WTC11 (cell line): ENCODE measurements around the gene GPR18. TPM values are rescaled to one million over a fixed set of nuclear protein-coding genes. Genes with fewer than 3 reads are reported as not detected.

ENCODE experiments used
- ATAC-seq: fragments of 200-7000 bp; cut with Tn5 transposase; 2 replicates; pipeline ENCODE4 v1.10.0; 2021; ENCODE audit warnings: mild to moderate bottlenecking, moderate library complexity
- CTCF ChIA-PET: fragments of 300-600 bp; sonication (Branson Sonifier 250); formaldehyde crosslinking; loops from one replicate; lab custom pipeline; 2021; ENCODE audit warnings: antibody characterized with exemption; lab: Charles Lee
- POLR2A ChIA-PET: fragments of 350-600 bp; sonication (Branson Sonifier 250); formaldehyde crosslinking; loops from one replicate; lab custom pipeline; 2021; ENCODE audit warnings: antibody characterized with exemption; lab: Charles Lee
- DNase-seq: peaks from one replicate; pipeline ENCODE4 v3.0.0; 2021; ENCODE audit warnings: low spot score
- H3K27ac Mint-ChIP-seq: 2 replicates; pipeline ENCODE4 v1.8.0; 2021; ENCODE audit warnings: mixed read lengths
- H3K27me3 Mint-ChIP-seq: 2 replicates; pipeline ENCODE4 v1.8.0; 2021; ENCODE audit warnings: low read depth, mild to moderate bottlenecking, moderate library complexity, mixed read lengths
- H3K36me3 Mint-ChIP-seq: 2 replicates; pipeline ENCODE4 v1.8.0; 2021; ENCODE audit warnings: mixed read lengths
- H3K4me1 Mint-ChIP-seq: 2 replicates; pipeline ENCODE4 v1.8.0; 2022; ENCODE audit warnings: mixed read lengths
- H3K4me3 Mint-ChIP-seq: 2 replicates; pipeline ENCODE4 v1.8.0; 2021; ENCODE audit warnings: mild to moderate bottlenecking, moderate library complexity, mixed read lengths
- H3K9me3 Mint-ChIP-seq: 2 replicates; pipeline ENCODE4 v1.8.0; 2021; ENCODE audit warnings: mixed read lengths
- EMX1 ChIP-seq: fragments of 250-450 bp; sonication (Bioruptor Pico); IDR thresholded peaks from 2 replicates; pipeline ENCODE4 v1.8.0; 2021; ENCODE audit warnings: mild to moderate bottlenecking
- ESRRA ChIP-seq: sonication (generic); formaldehyde crosslinking; IDR thresholded peaks from 2 replicates; pipeline ENCODE4 v1.8.1; 2022; ENCODE audit warnings: mild to moderate bottlenecking, missing genetic modification reagents, borderline replicate concordance
- ETV6 ChIP-seq: sonication (generic); formaldehyde crosslinking; IDR thresholded peaks from 2 replicates; pipeline ENCODE4 v1.8.1; 2022; ENCODE audit warnings: mild to moderate bottlenecking, missing genetic modification reagents
- FOXK1 ChIP-seq: sonication (generic); formaldehyde crosslinking; IDR thresholded peaks from 2 replicates; pipeline ENCODE4 v1.8.0; 2022; ENCODE audit warnings: mild to moderate bottlenecking, moderate library complexity, missing genetic modification reagents
- HMGA2 ChIP-seq: fragments of 250-450 bp; sonication (Bioruptor Pico); IDR thresholded peaks from 2 replicates; pipeline ENCODE4 v1.4.0; 2021; ENCODE audit warnings: mild to moderate bottlenecking, moderate library complexity
- KAT7 ChIP-seq: sonication (generic); formaldehyde crosslinking; IDR thresholded peaks from 2 replicates; pipeline ENCODE4 v1.8.1; 2023; ENCODE audit warnings: missing genetic modification reagents, mild to moderate bottlenecking, borderline replicate concordance
- NFE2L1 ChIP-seq: sonication (generic); formaldehyde crosslinking; IDR thresholded peaks from 2 replicates; pipeline ENCODE4 v1.8.1; 2023; ENCODE audit warnings: missing genetic modification reagents
- RELA ChIP-seq: sonication (generic); formaldehyde crosslinking; IDR thresholded peaks from 2 replicates; pipeline ENCODE4 v1.8.1; 2022; ENCODE audit warnings: missing genetic modification reagents, mild to moderate bottlenecking, borderline replicate concordance
- SOX15 ChIP-seq: fragments of 250-450 bp; sonication (Bioruptor Pico); IDR thresholded peaks from 2 replicates; pipeline ENCODE4 v1.9.0; 2021; ENCODE audit warnings: mild to moderate bottlenecking
- SP1 ChIP-seq: sonication (generic); formaldehyde crosslinking; conservative IDR thresholded peaks from 2 replicates; pipeline ENCODE4 v1.8.1; 2022; ENCODE audit warnings: missing genetic modification reagents
- TEAD1 ChIP-seq: sonication (generic); formaldehyde crosslinking; IDR thresholded peaks from 2 replicates; pipeline ENCODE4 v1.8.0; 2022; ENCODE audit warnings: mild to moderate bottlenecking, missing genetic modification reagents
- TP53 ChIP-seq: sonication (generic); formaldehyde crosslinking; IDR thresholded peaks from 2 replicates; pipeline ENCODE4 v1.8.1; 2023; ENCODE audit warnings: mild to moderate bottlenecking, missing genetic modification reagents
- ZNF121 ChIP-seq: sonication (generic); formaldehyde crosslinking; IDR thresholded peaks from 2 replicates; pipeline ENCODE4 v1.8.0; 2023; ENCODE audit warnings: missing genetic modification reagents
- ZNF263 ChIP-seq: sonication (generic); formaldehyde crosslinking; IDR thresholded peaks from 2 replicates; pipeline ENCODE4 v1.8.1; 2022; ENCODE audit warnings: low read depth, mild to moderate bottlenecking, moderate library complexity, missing genetic modification reagents
- ZNF416 ChIP-seq: fragments of 250-450 bp; sonication (Bioruptor Pico); IDR thresholded peaks from 2 replicates; pipeline ENCODE4 v1.9.0; 2021; ENCODE audit warnings: mild to moderate bottlenecking, inconsistent platforms
- ZNF671 ChIP-seq: fragments of 250-450 bp; sonication (Bioruptor Pico); IDR thresholded peaks from 2 replicates; pipeline ENCODE4 v1.8.0; 2021; ENCODE audit warnings: mild to moderate bottlenecking
- total RNA-seq: library from RNA; stranded (reverse); gene quantifications from 3 replicates; pipeline ENCODE4 v1.2.3, GENCODE V29; 2021
- TF ChIP-seq, protein P1 (sequence below): sonication (generic); formaldehyde crosslinking; IDR thresholded peaks from 2 replicates; pipeline ENCODE4 v1.8.0; 2022; ENCODE audit warnings: mild to moderate bottlenecking, missing genetic modification reagents
- TF ChIP-seq, protein P2 (sequence below): sonication (generic); formaldehyde crosslinking; IDR thresholded peaks from 2 replicates; pipeline ENCODE4 v1.8.1; 2023; ENCODE audit warnings: mild to moderate bottlenecking, missing genetic modification reagents, borderline replicate concordance
- TF ChIP-seq, protein P3 (sequence below): sonication (generic); formaldehyde crosslinking; IDR thresholded peaks from 2 replicates; pipeline ENCODE4 v1.8.0; 2022; ENCODE audit warnings: mild to moderate bottlenecking, missing genetic modification reagents
- TF ChIP-seq, protein P4 (sequence below): sonication (generic); formaldehyde crosslinking; IDR thresholded peaks from 2 replicates; pipeline ENCODE4 v1.8.0; 2022; ENCODE audit warnings: mild to moderate bottlenecking, missing genetic modification reagents
- TF ChIP-seq, protein P5 (sequence below): fragments of 250-450 bp; sonication (Bioruptor Pico); IDR thresholded peaks from 2 replicates; pipeline ENCODE4 v1.9.0; 2021; ENCODE audit warnings: mild to moderate bottlenecking
- TF ChIP-seq, protein P6 (sequence below): fragments of 250-450 bp; sonication (Bioruptor Pico); IDR thresholded peaks from 2 replicates; pipeline ENCODE4 v1.9.0; 2021; ENCODE audit warnings: mild to moderate bottlenecking, borderline replicate concordance
- TF ChIP-seq, protein P7 (sequence below): sonication (generic); formaldehyde crosslinking; IDR thresholded peaks from 2 replicates; pipeline ENCODE4 v1.8.1; 2022; ENCODE audit warnings: low read depth, mild to moderate bottlenecking, moderate library complexity, missing genetic modification reagents, borderline replicate concordance

Gene GPR18
- total RNA-seq, 1 experiment from 2014 or later, result 0.09 TPM

DNA sequence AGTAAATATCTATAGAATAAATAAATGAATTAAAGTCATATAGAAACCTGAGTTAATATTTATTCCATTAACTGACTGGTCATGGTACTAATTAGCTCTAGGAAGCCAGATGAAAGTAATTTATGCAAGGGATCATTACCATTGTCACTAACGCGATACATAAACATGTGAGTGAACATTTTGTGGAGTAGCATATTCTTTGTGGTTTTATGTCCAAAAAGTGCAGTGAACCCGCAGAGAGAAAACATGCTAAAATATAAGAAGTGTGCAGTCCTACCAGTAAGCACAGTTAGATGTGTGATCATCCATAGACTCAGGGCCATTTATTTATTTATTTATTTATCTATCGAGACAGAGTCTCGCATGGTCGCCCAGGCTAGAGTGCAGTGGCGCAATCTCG lies 47.4 kb upstream of the GPR18 start:
- Mint-ChIP-seq H3K27ac (no peak overlapping the region), H3K9me3 (no peaks in the 10 kb centered on the region), H3K4me1 (peaks cover 4% of the 10 kb centered on the region), H3K27me3 (no peaks in the 10 kb centered on the region), H3K36me3 (peaks cover 5% of the 10 kb centered on the region), H3K4me3 (no peak overlapping the region)
- ChIA-PET POLR2A (no interaction called here), CTCF (no interaction called here)
- DNase-seq, result no peak
- ATAC-seq, result no peak
- TF ChIP-seq ZNF263 (CRISPR knock-in tag) (no peak), EMX1 (CRISPR knock-in tag) (no peak), ETV6 (CRISPR knock-in tag) (no peak), SP1 (CRISPR knock-in tag) (no peak), RELA (CRISPR knock-in tag) (no peak), NFE2L1 (CRISPR knock-in tag) (no peak), ZNF416 (CRISPR knock-in tag) (no peak), TP53 (CRISPR knock-in tag) (no peak)
- TF ChIP-seq, protein P1, sequence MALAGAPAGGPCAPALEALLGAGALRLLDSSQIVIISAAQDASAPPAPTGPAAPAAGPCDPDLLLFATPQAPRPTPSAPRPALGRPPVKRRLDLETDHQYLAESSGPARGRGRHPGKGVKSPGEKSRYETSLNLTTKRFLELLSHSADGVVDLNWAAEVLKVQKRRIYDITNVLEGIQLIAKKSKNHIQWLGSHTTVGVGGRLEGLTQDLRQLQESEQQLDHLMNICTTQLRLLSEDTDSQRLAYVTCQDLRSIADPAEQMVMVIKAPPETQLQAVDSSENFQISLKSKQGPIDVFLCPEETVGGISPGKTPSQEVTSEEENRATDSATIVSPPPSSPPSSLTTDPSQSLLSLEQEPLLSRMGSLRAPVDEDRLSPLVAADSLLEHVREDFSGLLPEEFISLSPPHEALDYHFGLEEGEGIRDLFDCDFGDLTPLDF (CRISPR knock-in tag), result no peak
- TF ChIP-seq, protein P2, sequence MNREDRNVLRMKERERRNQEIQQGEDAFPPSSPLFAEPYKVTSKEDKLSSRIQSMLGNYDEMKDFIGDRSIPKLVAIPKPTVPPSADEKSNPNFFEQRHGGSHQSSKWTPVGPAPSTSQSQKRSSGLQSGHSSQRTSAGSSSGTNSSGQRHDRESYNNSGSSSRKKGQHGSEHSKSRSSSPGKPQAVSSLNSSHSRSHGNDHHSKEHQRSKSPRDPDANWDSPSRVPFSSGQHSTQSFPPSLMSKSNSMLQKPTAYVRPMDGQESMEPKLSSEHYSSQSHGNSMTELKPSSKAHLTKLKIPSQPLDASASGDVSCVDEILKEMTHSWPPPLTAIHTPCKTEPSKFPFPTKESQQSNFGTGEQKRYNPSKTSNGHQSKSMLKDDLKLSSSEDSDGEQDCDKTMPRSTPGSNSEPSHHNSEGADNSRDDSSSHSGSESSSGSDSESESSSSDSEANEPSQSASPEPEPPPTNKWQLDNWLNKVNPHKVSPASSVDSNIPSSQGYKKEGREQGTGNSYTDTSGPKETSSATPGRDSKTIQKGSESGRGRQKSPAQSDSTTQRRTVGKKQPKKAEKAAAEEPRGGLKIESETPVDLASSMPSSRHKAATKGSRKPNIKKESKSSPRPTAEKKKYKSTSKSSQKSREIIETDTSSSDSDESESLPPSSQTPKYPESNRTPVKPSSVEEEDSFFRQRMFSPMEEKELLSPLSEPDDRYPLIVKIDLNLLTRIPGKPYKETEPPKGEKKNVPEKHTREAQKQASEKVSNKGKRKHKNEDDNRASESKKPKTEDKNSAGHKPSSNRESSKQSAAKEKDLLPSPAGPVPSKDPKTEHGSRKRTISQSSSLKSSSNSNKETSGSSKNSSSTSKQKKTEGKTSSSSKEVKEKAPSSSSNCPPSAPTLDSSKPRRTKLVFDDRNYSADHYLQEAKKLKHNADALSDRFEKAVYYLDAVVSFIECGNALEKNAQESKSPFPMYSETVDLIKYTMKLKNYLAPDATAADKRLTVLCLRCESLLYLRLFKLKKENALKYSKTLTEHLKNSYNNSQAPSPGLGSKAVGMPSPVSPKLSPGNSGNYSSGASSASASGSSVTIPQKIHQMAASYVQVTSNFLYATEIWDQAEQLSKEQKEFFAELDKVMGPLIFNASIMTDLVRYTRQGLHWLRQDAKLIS (CRISPR knock-in tag), result no peak

DNA sequence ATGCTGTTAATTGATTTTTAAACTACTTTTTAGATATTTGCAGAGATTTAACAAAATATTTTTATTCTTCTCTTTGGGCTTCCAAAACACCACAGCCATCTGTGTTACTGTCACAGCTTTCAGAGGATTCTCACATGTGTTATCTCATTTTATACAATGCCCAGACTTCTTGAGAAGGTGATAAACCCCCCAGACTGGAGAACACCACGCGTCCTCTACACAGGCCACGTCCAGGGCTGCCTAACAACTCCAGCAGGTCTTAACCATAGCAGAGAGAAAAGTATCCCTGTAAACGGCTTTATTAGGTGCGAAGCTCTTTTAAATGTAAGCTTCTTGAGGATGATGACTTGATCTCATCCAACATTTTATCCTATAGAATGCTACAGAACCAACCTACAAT lies 47.0 kb upstream of the GPR18 start:
- H3K4me3 Mint-ChIP-seq, result no peak overlapping the region
- POLR2A ChIA-PET, result no interaction called here
- H3K9me3 Mint-ChIP-seq, result no peaks in the 10 kb centered on the region
- TF ChIP-seq, protein P3, sequence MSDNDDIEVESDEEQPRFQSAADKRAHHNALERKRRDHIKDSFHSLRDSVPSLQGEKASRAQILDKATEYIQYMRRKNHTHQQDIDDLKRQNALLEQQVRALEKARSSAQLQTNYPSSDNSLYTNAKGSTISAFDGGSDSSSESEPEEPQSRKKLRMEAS (CRISPR knock-in tag), result no peak
- TF ChIP-seq ZNF416 (CRISPR knock-in tag), result no peak
- no peak for TF ChIP-seq KAT7 (CRISPR knock-in tag)
- TF ChIP-seq HMGA2 (CRISPR knock-in tag), result no peak
- TF ChIP-seq ZNF671 (CRISPR knock-in tag), result no peak
- TF ChIP-seq, protein P4, sequence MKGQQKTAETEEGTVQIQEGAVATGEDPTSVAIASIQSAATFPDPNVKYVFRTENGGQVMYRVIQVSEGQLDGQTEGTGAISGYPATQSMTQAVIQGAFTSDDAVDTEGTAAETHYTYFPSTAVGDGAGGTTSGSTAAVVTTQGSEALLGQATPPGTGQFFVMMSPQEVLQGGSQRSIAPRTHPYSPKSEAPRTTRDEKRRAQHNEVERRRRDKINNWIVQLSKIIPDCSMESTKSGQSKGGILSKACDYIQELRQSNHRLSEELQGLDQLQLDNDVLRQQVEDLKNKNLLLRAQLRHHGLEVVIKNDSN (CRISPR knock-in tag), result no peak
- H3K27me3 Mint-ChIP-seq, result no peaks in the 10 kb centered on the region
- CTCF ChIA-PET, result no interaction called here
- H3K4me1 Mint-ChIP-seq, result peaks cover 4% of the 10 kb centered on the region
- peaks cover 5% of the 10 kb centered on the region for H3K36me3 Mint-ChIP-seq
- no peak for ATAC-seq
- no peak for DNase-seq
- H3K27ac Mint-ChIP-seq, result no peak overlapping the region

DNA sequence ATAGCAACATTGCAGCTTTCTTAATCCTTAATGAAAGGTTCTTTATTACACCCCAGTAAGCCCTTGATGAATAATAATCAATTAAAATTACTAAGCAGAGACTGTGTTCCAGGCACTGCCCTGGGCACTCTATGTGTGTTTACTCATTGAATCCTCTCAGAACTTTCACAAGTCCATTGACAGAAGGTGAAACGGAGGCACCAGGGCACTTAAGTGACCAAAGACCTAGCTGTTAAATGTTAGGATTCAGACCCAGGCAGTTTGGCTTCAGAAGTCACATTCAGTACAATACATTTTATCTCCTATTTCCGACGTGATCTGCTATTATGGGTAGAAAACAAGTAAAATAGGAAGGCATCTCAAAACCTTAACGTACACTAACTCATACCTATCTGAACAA lies 46.4 kb upstream of the GPR18 start:
- no peak for ATAC-seq
- Mint-ChIP-seq H3K4me3 (no peak overlapping the region), H3K4me1 (peaks cover 10% of the 10 kb centered on the region), H3K36me3 (peaks cover 5% of the 10 kb centered on the region), H3K27ac (no peak overlapping the region), H3K27me3 (no peaks in the 10 kb centered on the region), H3K9me3 (no peaks in the 10 kb centered on the region)
- ChIA-PET POLR2A (no interaction called here), CTCF (interaction anchor here (1.4 kb wide), 1 partner anchor 39 kb away, joined by 3 read pairs; no protein-coding TSS in a partner anchor)
- DNase-seq, result no peak
- no peak for TF ChIP-seq SOX15
- no peak for TF ChIP-seq TEAD1 (CRISPR knock-in tag)
- TF ChIP-seq, protein P5, sequence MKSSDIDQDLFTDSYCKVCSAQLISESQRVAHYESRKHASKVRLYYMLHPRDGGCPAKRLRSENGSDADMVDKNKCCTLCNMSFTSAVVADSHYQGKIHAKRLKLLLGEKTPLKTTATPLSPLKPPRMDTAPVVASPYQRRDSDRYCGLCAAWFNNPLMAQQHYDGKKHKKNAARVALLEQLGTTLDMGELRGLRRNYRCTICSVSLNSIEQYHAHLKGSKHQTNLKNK, result no peak
- TF ChIP-seq ZNF121 (CRISPR knock-in tag), result no peak
- no peak for TF ChIP-seq FOXK1
- TF ChIP-seq ETV6 (CRISPR knock-in tag), result no peak
- TF ChIP-seq, protein P6, sequence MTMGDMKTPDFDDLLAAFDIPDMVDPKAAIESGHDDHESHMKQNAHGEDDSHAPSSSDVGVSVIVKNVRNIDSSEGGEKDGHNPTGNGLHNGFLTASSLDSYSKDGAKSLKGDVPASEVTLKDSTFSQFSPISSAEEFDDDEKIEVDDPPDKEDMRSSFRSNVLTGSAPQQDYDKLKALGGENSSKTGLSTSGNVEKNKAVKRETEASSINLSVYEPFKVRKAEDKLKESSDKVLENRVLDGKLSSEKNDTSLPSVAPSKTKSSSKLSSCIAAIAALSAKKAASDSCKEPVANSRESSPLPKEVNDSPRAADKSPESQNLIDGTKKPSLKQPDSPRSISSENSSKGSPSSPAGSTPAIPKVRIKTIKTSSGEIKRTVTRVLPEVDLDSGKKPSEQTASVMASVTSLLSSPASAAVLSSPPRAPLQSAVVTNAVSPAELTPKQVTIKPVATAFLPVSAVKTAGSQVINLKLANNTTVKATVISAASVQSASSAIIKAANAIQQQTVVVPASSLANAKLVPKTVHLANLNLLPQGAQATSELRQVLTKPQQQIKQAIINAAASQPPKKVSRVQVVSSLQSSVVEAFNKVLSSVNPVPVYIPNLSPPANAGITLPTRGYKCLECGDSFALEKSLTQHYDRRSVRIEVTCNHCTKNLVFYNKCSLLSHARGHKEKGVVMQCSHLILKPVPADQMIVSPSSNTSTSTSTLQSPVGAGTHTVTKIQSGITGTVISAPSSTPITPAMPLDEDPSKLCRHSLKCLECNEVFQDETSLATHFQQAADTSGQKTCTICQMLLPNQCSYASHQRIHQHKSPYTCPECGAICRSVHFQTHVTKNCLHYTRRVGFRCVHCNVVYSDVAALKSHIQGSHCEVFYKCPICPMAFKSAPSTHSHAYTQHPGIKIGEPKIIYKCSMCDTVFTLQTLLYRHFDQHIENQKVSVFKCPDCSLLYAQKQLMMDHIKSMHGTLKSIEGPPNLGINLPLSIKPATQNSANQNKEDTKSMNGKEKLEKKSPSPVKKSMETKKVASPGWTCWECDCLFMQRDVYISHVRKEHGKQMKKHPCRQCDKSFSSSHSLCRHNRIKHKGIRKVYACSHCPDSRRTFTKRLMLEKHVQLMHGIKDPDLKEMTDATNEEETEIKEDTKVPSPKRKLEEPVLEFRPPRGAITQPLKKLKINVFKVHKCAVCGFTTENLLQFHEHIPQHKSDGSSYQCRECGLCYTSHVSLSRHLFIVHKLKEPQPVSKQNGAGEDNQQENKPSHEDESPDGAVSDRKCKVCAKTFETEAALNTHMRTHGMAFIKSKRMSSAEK (CRISPR knock-in tag), result no peak
- TF ChIP-seq, protein P7, sequence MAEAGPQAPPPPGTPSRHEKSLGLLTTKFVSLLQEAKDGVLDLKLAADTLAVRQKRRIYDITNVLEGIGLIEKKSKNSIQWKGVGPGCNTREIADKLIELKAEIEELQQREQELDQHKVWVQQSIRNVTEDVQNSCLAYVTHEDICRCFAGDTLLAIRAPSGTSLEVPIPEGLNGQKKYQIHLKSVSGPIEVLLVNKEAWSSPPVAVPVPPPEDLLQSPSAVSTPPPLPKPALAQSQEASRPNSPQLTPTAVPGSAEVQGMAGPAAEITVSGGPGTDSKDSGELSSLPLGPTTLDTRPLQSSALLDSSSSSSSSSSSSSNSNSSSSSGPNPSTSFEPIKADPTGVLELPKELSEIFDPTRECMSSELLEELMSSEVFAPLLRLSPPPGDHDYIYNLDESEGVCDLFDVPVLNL (CRISPR knock-in tag), result no peak
- no peak for TF ChIP-seq ESRRA (CRISPR knock-in tag)
